HPDE6-E6E7 (cell line): ENCODE data around the gene LRGUK.

Experiments used
- DNase-seq: peaks from one replicate; pipeline ENCODE4 v3.0.0; 2011; ENCODE audit warnings: missing footprints; ENCODE audit errors: extremely low spot score

The LRGUK gene

GRCh38 chr7:134301592-134301991, 174.5 kb downstream of the LRGUK start:
- no peak for DNase-seq

- DNase-seq = no peak
Observed at GRCh38 chr7:134302120-134302519, 175.0 kb downstream of the LRGUK start.

GRCh38 chr7:134307320-134307719, 180.2 kb downstream of the LRGUK start:
- no peak for DNase-seq

GRCh38 chr7:134308548-134308947, 181.4 kb downstream of the LRGUK start:
- DNase-seq = no peak

GRCh38 chr7:134311807-134312206, 184.7 kb downstream of the LRGUK start:
- DNase-seq = no peak

- DNase-seq = no peak
Observed at GRCh38 chr7:134312717-134313116, 185.6 kb downstream of the LRGUK start.

GRCh38 chr7:134313543-134313942, 186.4 kb downstream of the LRGUK start:
- DNase-seq = no peak
